ENCODE measurements around the gene WDR45. TPM values are rescaled to one million over a fixed set of nuclear protein-coding genes. Genes with fewer than 3 reads are reported as not detected.

The WDR45 gene
- total and polyA plus RNA-seq, 10 of the 15 experiments (the other 5 are each of a cell fraction or from before 2014, with no cell fraction given): 5.9 to 30.9 (median 20.6) TPM

DNA sequence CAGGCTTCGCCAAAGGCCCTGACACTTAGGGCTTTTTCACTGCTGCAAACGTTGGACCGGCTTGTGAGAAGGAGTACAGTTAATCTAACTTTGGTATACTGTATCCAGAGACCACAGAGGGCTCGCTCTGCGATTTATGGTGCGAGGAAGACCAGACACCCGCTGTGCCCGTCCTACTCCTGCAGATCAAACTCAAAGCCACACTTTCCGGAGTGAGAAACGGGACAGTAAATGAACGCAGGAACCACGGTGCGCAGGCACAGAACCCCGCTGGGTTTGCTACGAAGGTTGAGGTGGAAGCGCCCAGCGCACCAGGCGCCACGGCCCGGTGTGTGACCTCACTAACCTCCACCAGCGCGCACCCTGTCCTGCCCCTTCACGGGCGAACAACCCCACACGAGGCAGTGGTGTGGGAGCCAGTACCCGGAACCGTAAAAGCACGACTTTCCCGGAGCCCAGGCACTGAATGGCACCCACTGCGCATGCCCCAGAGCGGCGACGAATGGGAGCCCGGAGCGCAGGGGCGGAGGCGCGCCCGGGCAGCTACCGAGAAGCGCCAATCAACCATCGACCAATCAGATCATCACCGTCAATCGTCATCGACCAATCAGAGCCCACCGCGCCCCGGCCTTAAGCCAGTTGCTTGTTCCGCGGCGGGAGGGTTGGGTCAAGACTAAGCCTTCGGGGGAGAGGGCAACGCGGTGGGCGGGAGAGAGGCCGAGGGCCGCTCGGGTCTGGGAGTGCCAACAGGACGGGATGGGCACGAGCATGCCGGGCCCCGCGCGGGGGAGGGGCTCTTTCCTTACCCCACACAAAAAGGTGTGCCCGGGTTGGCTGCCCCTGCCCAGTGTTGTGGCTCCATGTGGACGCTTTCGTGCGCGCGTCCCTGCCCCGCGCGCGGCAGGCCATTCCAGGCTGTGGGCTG is 21.3 kb upstream of the WDR45 start:
- BruUV-seq (replicated peaks): TSS peak; percentile 91
- SMC1A ChIA-PET (ENCODE audit: uncharacterized antibody, unreplicated experiment): no interaction called here
- in situ Hi-C loops (cut with MboI): no loop called here
- TF ChIP-seq NKRF (conservative IDR thresholded peaks at IDR 0.05) (0 out of 2 replicates have a peak, but pooled peaks have one; percentile 26), HCFC1 (IDR thresholded peaks at IDR 0.05; ENCODE audit: low read length) (no peak), TCF3 (IDR thresholded peaks at IDR 0.05; ENCODE audit: borderline replicate concordance, insufficient read depth, low read depth, low read length) (no peak), ZNF217 (IDR thresholded peaks at IDR 0.05) (no peak), ATF3 (IDR thresholded peaks at IDR 0.05; ENCODE audit: borderline replicate concordance, extremely low read depth, low read depth, low read length) (no peak), PML (IDR thresholded peaks at IDR 0.05; ENCODE audit: low read length) (0 out of 2 replicates have a peak, but pooled peaks have one; percentile 14), SMC3 (IDR thresholded peaks at IDR 0.05; ENCODE audit: borderline replicate concordance, low read length) (no peak), ZNF207 (IDR thresholded peaks at IDR 0.05; ENCODE audit: borderline replicate concordance) (no peak), PAX8 (IDR thresholded peaks at IDR 0.05) (no peak), POU2F2 (IDR thresholded peaks at IDR 0.05; ENCODE audit: borderline replicate concordance, low read depth, low read length) (no peak), NFXL1 (IDR thresholded peaks at IDR 0.05; ENCODE audit: borderline replicate concordance) (no peak), SUZ12 (IDR thresholded peaks at IDR 0.05; ENCODE audit: unreplicated experiment) (no peak), IKZF1 (conservative IDR thresholded peaks at IDR 0.05) (0 out of 2 replicates have a peak, but pooled peaks have one; percentile 46), RAD51 (IDR thresholded peaks at IDR 0.05) (no peak), HSF1 (IDR thresholded peaks at IDR 0.05; ENCODE audit: low read depth, low read length) (no peak), USF1 (IDR thresholded peaks at IDR 0.05; ENCODE audit: borderline replicate concordance, extremely low read length, insufficient read depth, low read depth, low read length) (no peak), SIN3A (IDR thresholded peaks at IDR 0.05; ENCODE audit: low read depth, low read length) (no peak), MTA2 (IDR thresholded peaks at IDR 0.05; ENCODE audit: low read depth) (no peak), SP1 (IDR thresholded peaks at IDR 0.05; ENCODE audit: low read depth, low read length) (peak; percentile 94)

More for the DNA sequence above, 21.3 kb upstream of the WDR45 start:
- no peaks in the 10 kb centered on the region for H4K20me1 ChIP-seq (ENCODE audit: control insufficient read depth, insufficient read depth)
- H3K9ac ChIP-seq (ENCODE audit: control insufficient read depth, insufficient read depth, low read length): peak overlapping the region; percentile 83
- H3K27ac ChIP-seq (ENCODE audit: control insufficient read depth, insufficient read depth): peak overlapping the region; percentile 81
- intact Hi-C loops (cut with micrococcal nuclease; ENCODE audit: unreplicated experiment): no loop called here
- H3K4me3 ChIP-seq: peak overlapping the region; percentile 61
- H2AFZ ChIP-seq (ENCODE audit: control insufficient read depth, low read depth, low read length): peak overlapping the region; percentile 79
- H3K4me2 ChIP-seq (ENCODE audit: control insufficient read depth, insufficient read depth): peak overlapping the region; percentile 79
- peaks cover 2% of the 10 kb centered on the region for H3K79me2 ChIP-seq (ENCODE audit: control insufficient read depth, insufficient read depth, low read length)
- FAIRE-seq (peak; percentile 76), DNase-seq (ENCODE audit: low read depth, low spot score) (peak; percentile 84), ATAC-seq (peak; percentile 97)
- H3K4me1 ChIP-seq (ENCODE audit: control insufficient read depth, insufficient read depth, low read length): no peaks in the 10 kb centered on the region; the same call in 1 of the 2 replicates
- POLR2A ChIA-PET: interaction anchor here (0.6 to 1.0 kb wide), 2 partner anchors 45 to 98 kb away, joined by 3 read pairs; partner anchors contain the start of gene GRIPAP1
- CTCF ChIA-PET: interaction anchor here (0.6 to 1.0 kb wide), 3 partner anchors 24 to 215 kb away, joined by 3 read pairs; no protein-coding TSS in a partner anchor
- H3K27me3 ChIP-seq (replicated peaks in 1 of 2; ENCODE audit: control insufficient read depth in 2 of 2, insufficient read depth in 2 of 2, low read length in 1 of 2): no peaks in the 10 kb centered on the region
- no peaks in the 10 kb centered on the region for H3K9me3 ChIP-seq (replicated peaks; ENCODE audit: control insufficient read depth, insufficient read depth, low read length)
- RAD21 ChIA-PET (ENCODE audit: unreplicated experiment): no interaction called here
- WGBS (ENCODE audit: insufficient coverage, insufficient replicate concordance, low lambda C conversion rate, missing lambda C conversion rate): 41% methylated on average over 74 of the region's 74 CpGs
- H3K36me3 ChIP-seq (ENCODE audit: control insufficient read depth in 2 of 2, insufficient read depth in 2 of 2, low read length in 1 of 2): no peaks in the 10 kb centered on the region; a peak in 1 of 4 replicates

All from GM12878 (cell line).